Activated CD4-positive, alpha-beta T cell treated with anti-CD3 and anti-CD28 coated beads for 36 hours (primary cell): ENCODE measurements around the gene LRRC73. TPM values are rescaled to one million over a fixed set of nuclear protein-coding genes. Genes with fewer than 3 reads are reported as not detected.

ENCODE experiments used
- ATAC-seq: fragments of 200-7000 bp; cut with Tn5 transposase; one replicate; pipeline ENCODE4 v1.10.0; 2021; ENCODE audit warnings: mild to moderate bottlenecking, moderate library complexity
- CTCF ChIA-PET: fragments of 350-600 bp; sonication (Branson Sonifier 250); formaldehyde crosslinking; loops from one replicate; lab custom pipeline; 2021; ENCODE audit warnings: antibody characterized with exemption; lab: Charles Lee
- POLR2A ChIA-PET: fragments of 350-600 bp; sonication (Branson Sonifier 250); formaldehyde crosslinking; loops from one replicate; lab custom pipeline; 2021; ENCODE audit warnings: antibody characterized with exemption, inconsistent platforms; lab: Charles Lee
- DNase-seq: peaks from one replicate; pipeline ENCODE4 v3.0.0-alpha.2; 2020
- H3K27ac Mint-ChIP-seq: one replicate; pipeline ENCODE4 v1.8.0; 2021; ENCODE audit warnings: mixed read lengths
- H3K27me3 Mint-ChIP-seq: one replicate; pipeline ENCODE4 v1.8.0; 2021; ENCODE audit warnings: mixed read lengths
- H3K36me3 Mint-ChIP-seq: one replicate; pipeline ENCODE4 v1.8.0; 2021; ENCODE audit warnings: low read depth, mixed read lengths
- H3K4me1 Mint-ChIP-seq: one replicate; pipeline ENCODE4 v1.8.0; 2021; ENCODE audit warnings: mixed read lengths
- H3K4me3 Mint-ChIP-seq: one replicate; pipeline ENCODE4 v1.8.0; 2021; ENCODE audit warnings: mild to moderate bottlenecking, moderate library complexity, mixed read lengths
- H3K9me3 Mint-ChIP-seq: one replicate; pipeline ENCODE4 v1.8.0; 2021; ENCODE audit warnings: low read depth, mixed read lengths
- intact Hi-C, 2 experiments: fragments of 100-400 bp; cut with DNase I in 1 of 2; cut with micrococcal nuclease in 1 of 2; formaldehyde crosslinking; loops; one replicate each; pipeline versions ENCODE4 v1.14.2 to v1.15.1; 2022 to 2024; cut with DNase I, micrococcal nuclease
- total RNA-seq, 2 experiments: library from RNA; stranded (reverse); gene quantifications; one replicate each; pipeline ENCODE4 v1.2.3, GENCODE V29; 2021

The LRRC73 gene
- total RNA-seq, 2 experiments from 2014 or later: 0.18 to 0.19 TPM

- Mint-ChIP-seq H3K4me3 (no peak overlapping the region), H3K4me1 (peaks cover 22% of the 10 kb centered on the region), H3K27me3 (no peaks in the 10 kb centered on the region), H3K27ac (no peak overlapping the region), H3K36me3 (peaks cover 4% of the 10 kb centered on the region), H3K9me3 (no peaks in the 10 kb centered on the region)
- ChIA-PET POLR2A (no interaction called here), CTCF (interaction anchor here (0.7 to 6.9 kb wide), 7 partner anchors 9 to 263 kb away, joined by 3 to 65 read pairs (median 3); no protein-coding TSS in a partner anchor)
- DNase-seq (no peak), ATAC-seq (no peak)
- intact Hi-C loops: no loop called here
Observed at GRCh38 chr6:43492673-43493072, 17.5 kb downstream of the LRRC73 start.

GRCh38 chr6:43491750-43492661 is 18.1 kb downstream of the LRRC73 start:
- Mint-ChIP-seq H3K27me3 (no peaks in the 10 kb centered on the region), H3K27ac (no peak overlapping the region)

GRCh38 chr6:43490523-43490939 is 19.6 kb downstream of the LRRC73 start:
- no peaks in the 10 kb centered on the region for H3K27me3 Mint-ChIP-seq
- DNase-seq (no peak), ATAC-seq (no peak)
- ChIA-PET CTCF (interaction anchor here (6.9 kb wide), 1 partner anchor 15 kb away, joined by 65 read pairs; no protein-coding TSS in a partner anchor), POLR2A (interaction anchor here (0.5 kb wide), 1 partner anchor 9 kb away, joined by 4 read pairs; no protein-coding TSS in a partner anchor)
- peaks cover 22% of the 10 kb centered on the region for H3K4me1 Mint-ChIP-seq
- H3K36me3 Mint-ChIP-seq: peaks cover 4% of the 10 kb centered on the region
- no peak overlapping the region for H3K4me3 Mint-ChIP-seq
- H3K9me3 Mint-ChIP-seq: no peaks in the 10 kb centered on the region
- intact Hi-C loops: no loop called here
- H3K27ac Mint-ChIP-seq: no peak overlapping the region

More at GRCh38 chr6:43491750-43492661, 18.1 kb downstream of the LRRC73 start:
- POLR2A ChIA-PET: no interaction called here
- DNase-seq (no peak), ATAC-seq (no peak)
- intact Hi-C loops: no loop called here
- Mint-ChIP-seq H3K4me3 (no peak overlapping the region), H3K4me1 (peaks cover 22% of the 10 kb centered on the region), H3K9me3 (no peaks in the 10 kb centered on the region), H3K36me3 (peaks cover 4% of the 10 kb centered on the region)
- CTCF ChIA-PET: interaction anchor here (1.0 to 6.9 kb wide), 5 partner anchors 10 to 193 kb away, joined by 3 to 65 read pairs (median 5); no protein-coding TSS in a partner anchor

DNA sequence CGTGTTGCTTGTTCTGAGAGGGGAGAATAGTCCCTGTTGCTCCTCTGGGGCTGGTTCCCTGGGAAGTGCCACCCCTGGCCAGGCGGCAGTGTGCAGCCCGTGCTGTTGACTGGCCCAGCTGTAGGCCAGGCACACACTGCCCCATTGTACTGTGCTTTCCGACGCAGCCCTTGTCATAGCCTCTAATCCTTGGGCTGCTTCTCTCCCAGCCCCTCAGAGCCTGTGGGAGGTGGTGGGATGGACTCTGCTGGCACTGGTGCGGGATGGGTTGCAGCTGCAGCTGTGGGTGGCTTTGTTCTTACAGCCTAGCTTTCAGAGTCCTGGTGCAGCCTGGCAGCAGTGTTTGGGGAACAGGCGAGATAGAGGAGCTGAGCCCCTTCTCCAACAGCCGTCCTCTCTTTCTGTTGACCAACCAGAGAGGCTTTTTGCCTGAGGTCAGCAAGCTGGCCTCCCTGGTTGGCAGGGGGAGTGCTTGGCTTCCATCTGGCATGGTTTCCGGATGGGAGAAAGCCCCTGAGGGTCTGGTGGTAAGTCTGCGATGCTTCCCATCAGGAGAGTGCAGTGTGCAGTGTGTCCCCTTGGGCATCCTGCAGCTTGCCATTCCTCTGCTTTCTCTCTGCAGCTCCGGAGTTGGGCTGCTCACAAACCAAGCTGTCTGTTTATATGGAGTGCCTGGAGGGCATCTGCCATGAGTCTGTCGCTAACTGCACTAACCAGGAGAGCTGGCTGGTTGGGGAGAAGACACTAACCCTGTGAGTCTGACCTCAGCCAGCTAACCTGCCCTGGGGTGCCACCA is 20.7 kb downstream of the LRRC73 start:
- Mint-ChIP-seq H3K9me3 (no peaks in the 10 kb centered on the region), H3K27me3 (no peaks in the 10 kb centered on the region), H3K4me1 (peaks cover 14% of the 10 kb centered on the region), H3K4me3 (no peak overlapping the region), H3K36me3 (peaks cover 4% of the 10 kb centered on the region), H3K27ac (peak overlapping the region; percentile 17)
- CTCF ChIA-PET: interaction anchor here (0.8 to 1.0 kb wide), 2 partner anchors 15 to 37 kb away, joined by 4 read pairs; no protein-coding TSS in a partner anchor
- intact Hi-C loops: no loop called here
- ATAC-seq: no peak
- POLR2A ChIA-PET: interaction anchor here (1.5 kb wide), 1 partner anchor 14 kb away, joined by 5 read pairs; no protein-coding TSS in a partner anchor
- no peak for DNase-seq

- H3K4me1 Mint-ChIP-seq: peaks cover 8% of the 10 kb centered on the region
- CTCF ChIA-PET: interaction anchor here (0.8 to 1.0 kb wide), 2 partner anchors 16 to 36 kb away, joined by 4 read pairs; no protein-coding TSS in a partner anchor
- ATAC-seq: no peak
- DNase-seq: no peak
- H3K27me3 Mint-ChIP-seq: no peaks in the 10 kb centered on the region
- H3K36me3 Mint-ChIP-seq: peaks cover 4% of the 10 kb centered on the region
- no peak overlapping the region for H3K27ac Mint-ChIP-seq
- no peaks in the 10 kb centered on the region for H3K9me3 Mint-ChIP-seq
- intact Hi-C loops: no loop called here
- H3K4me3 Mint-ChIP-seq: no peak overlapping the region
- POLR2A ChIA-PET: interaction anchor here (1.5 kb wide), 1 partner anchor 14 kb away, joined by 5 read pairs; no protein-coding TSS in a partner anchor
Observed at GRCh38 chr6:43488667-43489276, 21.4 kb downstream of the LRRC73 start.

DNA sequence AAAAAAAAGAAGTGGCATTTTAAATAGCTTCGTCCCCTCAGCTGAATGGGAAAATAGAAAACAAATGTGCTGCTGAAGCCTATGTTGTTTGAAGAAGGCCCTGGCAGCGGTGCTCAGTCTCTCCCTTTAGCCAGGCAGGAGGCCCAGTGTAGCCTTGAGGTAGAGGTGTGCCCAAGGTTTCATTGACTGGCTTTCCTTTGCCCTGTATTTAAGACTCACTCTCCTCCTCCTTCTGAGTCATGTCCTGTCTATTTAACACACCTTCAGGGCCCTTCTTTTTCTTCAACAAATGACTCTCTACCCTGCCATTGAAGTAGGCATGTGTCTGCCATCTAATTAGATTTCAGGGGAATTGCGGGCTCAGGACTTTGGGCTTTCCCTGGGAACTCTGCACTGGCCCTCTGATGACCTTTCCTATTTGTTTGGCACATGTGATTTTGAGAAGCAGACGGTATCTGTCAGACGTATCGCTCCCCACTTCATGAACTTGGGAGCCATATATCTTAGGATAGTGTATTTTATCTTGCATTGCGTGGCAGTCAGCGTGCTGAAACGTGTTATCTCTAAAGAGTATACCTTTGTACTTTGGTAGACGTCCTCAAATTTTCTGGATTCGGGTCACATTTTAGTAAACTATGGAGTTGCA is 28.4 kb downstream of the LRRC73 start:
- intact Hi-C loops: no loop called here
- Mint-ChIP-seq H3K9me3 (no peaks in the 10 kb centered on the region), H3K27me3 (no peaks in the 10 kb centered on the region), H3K36me3 (peaks cover 4% of the 10 kb centered on the region), H3K27ac (peak overlapping the region; percentile 77), H3K4me1 (peaks cover 39% of the 10 kb centered on the region), H3K4me3 (no peak overlapping the region)
- peak; percentile 51 for ATAC-seq
- DNase-seq: peak; percentile 21
- CTCF ChIA-PET: interaction anchor here (0.7 to 2.4 kb wide), 3 partner anchors 25 to 92 kb away, joined by 3 to 11 read pairs (median 3); no protein-coding TSS in a partner anchor
- POLR2A ChIA-PET: interaction anchor here (0.6 kb wide), 3 partner anchors 9 to 395 kb away, joined by 3 to 7 read pairs (median 4); no protein-coding TSS in a partner anchor

DNA sequence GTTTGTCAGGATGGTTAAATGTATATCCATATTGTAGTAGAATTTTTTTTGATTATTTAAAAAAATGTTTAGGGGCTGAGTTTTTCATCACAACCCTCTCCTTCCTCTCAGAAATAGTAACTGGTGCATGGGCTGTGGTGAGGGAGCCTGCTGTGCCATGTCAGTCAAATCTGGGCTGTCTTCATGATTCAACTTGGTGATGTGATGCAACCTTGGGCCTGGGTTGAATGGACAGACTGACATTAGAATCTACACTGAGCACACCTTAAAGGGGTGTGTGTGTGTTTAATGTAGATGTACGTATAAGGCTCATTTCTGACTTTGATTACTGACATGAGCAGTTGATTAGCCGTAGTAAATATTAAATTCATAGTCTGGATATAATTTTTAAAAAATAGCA is 29.1 kb downstream of the LRRC73 start:
- no peaks in the 10 kb centered on the region for H3K27me3 Mint-ChIP-seq
- peaks cover 41% of the 10 kb centered on the region for H3K4me1 Mint-ChIP-seq
- H3K9me3 Mint-ChIP-seq: no peaks in the 10 kb centered on the region
- intact Hi-C loops: no loop called here
- POLR2A ChIA-PET: no interaction called here
- CTCF ChIA-PET: interaction anchor here (0.6 to 2.4 kb wide), 8 partner anchors 15 to 306 kb away, joined by 3 to 11 read pairs (median 3); partner anchors contain the start of gene DLK2
- peak; percentile 52 for DNase-seq
- peaks cover 4% of the 10 kb centered on the region for H3K36me3 Mint-ChIP-seq
- no peak overlapping the region for H3K27ac Mint-ChIP-seq
- peak; percentile 35 for ATAC-seq
- no peak overlapping the region for H3K4me3 Mint-ChIP-seq

GRCh38 chr6:43478008-43478372 is 32.2 kb downstream of the LRRC73 start:
- Mint-ChIP-seq H3K4me3 (peak overlapping the region; percentile 98), H3K9me3 (no peaks in the 10 kb centered on the region), H3K27ac (peak overlapping the region; percentile 82), H3K4me1 (peaks cover 38% of the 10 kb centered on the region), H3K36me3 (peaks cover 4% of the 10 kb centered on the region), H3K27me3 (no peaks in the 10 kb centered on the region)
- DNase-seq: peak; percentile 19
- ChIA-PET POLR2A (interaction anchor here (0.6 kb wide), 1 partner anchor 22 kb away, joined by 3 read pairs; no protein-coding TSS in a partner anchor), CTCF (interaction anchor here (0.8 to 1.7 kb wide), 6 partner anchors 24 to 169 kb away, joined by 3 to 6 read pairs (median 4); partner anchors contain the start of genes ABCC10 and CRIP3)
- ATAC-seq: no peak
- intact Hi-C loops: loop anchor here (5.0 kb wide), 5 partner anchors 39 to 546 kb away; partner anchors contain the start of genes CUL7 (in 1 of the 2), POLR1C (in 1 of the 2), VEGFA (in 1 of the 2) and YIPF3 (in 1 of the 2)

GRCh38 chr6:43477235-43478007 is 32.7 kb downstream of the LRRC73 start, which contains the start of gene TJAP1:
TJAP1 (plus strand) TSS chr6:43477570; CDS start chr6:43499002, 21,432 bp downstream.
- peaks cover 4% of the 10 kb centered on the region for H3K36me3 Mint-ChIP-seq
- ChIA-PET CTCF (interaction anchor here (0.8 to 1.7 kb wide), 11 partner anchors 16 to 169 kb away, joined by 3 to 6 read pairs (median 3); partner anchors contain the start of genes ABCC10, CRIP3 and DLK2), POLR2A (interaction anchor here (0.6 kb wide), 1 partner anchor 21 kb away, joined by 3 read pairs; no protein-coding TSS in a partner anchor)
- DNase-seq (peak; percentile 98), ATAC-seq (peak; percentile 99)
- H3K27me3 Mint-ChIP-seq: no peaks in the 10 kb centered on the region
- peak within 1 kb of the TSS; percentile 82 for H3K27ac Mint-ChIP-seq
- H3K9me3 Mint-ChIP-seq: no peaks in the 10 kb centered on the region
- intact Hi-C loops: loop anchor here (1.0 to 5.0 kb wide), 16 partner anchors 22 to 545 kb away; partner anchors contain the start of genes ABCC10 (in 2 of the 2), DLK2 (in 2 of the 2), YIPF3 (in 2 of the 2) and CUL7 (in 1 of the 2)
- H3K4me1 Mint-ChIP-seq: peaks cover 38% of the 10 kb centered on the region
- H3K4me3 Mint-ChIP-seq: peak within 1 kb of the TSS; percentile 98
